ENCODE measurements around the gene ACBD7.
A peak's percentile ranks its signal among the peaks of the same experiment; 100 is the strongest.

The ACBD7 gene

GRCh38 chr10:15088428-15089261, at the start of gene ACBD7:
ACBD7 (minus strand) TSS chr10:15088776; CDS start chr10:15088728, 48 bp downstream.
- DNase-seq = peak; percentile 24

- no peak for DNase-seq
Measured at GRCh38 chr10:15137636-15138035, 49.1 kb upstream of the ACBD7 start.

DNA sequence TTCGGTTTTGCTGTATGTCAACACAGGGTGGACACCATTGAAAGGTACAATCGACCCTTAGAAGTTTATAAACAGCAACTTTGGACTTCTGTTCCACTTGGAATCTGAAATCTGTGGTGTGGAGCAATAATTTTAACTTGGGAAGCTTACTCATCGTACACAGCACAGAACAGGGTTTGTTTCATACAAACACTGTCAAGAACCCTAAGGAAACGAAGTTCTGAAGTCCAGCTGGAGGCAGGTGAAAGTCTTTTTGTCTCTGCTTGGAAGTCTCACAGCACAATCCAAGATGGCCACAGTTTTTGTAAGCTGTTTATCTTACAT, 48.4 kb upstream of the ACBD7 start:
- DNase-seq = no peak

DNA sequence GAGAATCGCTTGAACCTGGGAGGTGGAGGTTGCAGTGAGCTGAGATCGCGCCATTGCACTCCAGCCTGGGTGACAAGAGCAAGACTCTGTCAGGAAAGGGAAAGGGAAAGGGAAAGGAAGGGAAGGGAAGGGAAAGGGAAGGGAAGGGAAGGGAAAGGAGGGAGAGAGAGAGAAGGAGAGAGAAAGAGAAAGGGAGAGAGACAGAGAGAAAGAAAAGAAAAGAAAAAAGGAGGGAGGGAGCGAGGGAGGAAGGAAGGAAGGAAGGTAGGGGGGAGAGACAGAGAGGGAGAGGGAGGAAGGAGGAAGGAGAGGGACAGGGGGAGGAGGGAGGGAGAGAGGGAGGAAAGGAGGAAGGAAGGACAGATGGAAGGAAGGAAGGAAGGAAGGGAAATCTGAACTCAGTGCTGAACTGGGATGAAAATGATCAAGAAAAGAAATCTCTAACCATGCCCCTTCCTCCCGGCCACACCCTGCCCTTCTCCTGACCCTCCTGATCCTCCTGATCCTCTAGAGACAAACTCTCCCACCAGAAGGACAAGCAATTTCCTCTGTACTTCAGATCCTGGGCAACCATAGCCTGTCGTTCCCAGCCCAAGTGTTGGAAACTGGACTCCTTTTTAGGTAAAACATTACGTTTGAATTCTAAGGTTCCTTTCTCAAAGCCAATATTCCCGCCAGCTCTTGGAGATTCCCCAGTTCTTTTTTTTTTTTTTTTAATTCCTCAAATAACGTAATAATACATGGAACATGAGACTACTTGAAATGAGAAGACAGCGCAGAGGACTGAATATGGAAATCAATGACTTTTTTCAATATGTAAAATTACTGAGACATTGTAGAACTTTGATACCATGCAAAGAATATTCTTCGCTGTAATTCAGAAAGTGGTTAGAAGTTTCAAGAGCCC, 47.8 kb upstream of the ACBD7 start:
- no peak for DNase-seq

- no peak for DNase-seq
Measured at GRCh38 chr10:15131330-15131729, 42.8 kb upstream of the ACBD7 start.

DNA sequence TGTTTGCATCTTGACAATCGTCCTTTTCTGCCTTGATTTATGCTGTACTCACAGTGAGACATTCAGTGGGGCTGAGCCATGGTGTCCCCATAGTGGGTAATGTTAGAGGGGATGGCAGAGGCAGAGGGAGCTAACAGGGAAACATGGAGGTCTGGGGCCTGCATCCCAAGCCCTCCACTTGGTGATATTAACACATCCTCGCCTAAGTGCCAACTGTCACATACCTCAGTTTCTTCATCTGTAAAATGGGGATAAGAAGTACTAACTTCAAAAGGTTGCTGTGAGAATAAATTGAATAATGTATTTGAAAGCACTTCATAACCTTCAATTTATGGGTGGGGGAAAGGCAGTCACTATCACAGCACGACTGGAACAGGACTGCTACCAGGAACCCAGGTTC, 36.3 kb upstream of the ACBD7 start:
- DNase-seq = no peak

- no peak for DNase-seq
Measured at GRCh38 chr10:15124190-15124589, 35.6 kb upstream of the ACBD7 start.

- DNase-seq = no peak
Measured at GRCh38 chr10:15123749-15124184, 35.2 kb upstream of the ACBD7 start.

DNA sequence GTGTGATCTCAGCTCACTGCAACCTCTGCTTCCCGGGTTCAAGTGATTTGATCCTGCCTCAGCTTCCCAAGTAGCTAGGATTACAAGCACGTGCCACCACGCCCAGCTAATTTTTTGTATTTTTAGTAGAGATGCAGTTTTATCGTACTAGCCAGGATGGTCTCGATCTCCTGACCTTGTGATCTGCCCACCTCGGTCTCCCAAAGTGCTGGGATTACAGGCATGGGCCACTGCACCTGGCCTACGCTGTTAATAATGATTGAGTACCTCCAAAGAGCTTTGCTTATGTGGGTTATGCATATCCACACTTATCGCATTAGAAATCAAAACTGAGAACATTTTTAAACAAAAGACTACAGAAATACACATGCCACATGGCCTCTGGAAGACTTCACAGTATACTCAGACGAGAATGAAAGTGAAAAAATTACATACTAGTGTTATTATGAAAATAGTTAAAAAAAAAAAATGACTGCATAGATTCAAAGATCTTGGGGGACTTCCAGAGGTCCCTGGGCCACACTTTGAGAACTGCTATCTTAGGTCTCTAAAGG, 34.0 kb upstream of the ACBD7 start:
- no peak for DNase-seq

- no peak for DNase-seq
Measured at GRCh38 chr10:15121707-15122106, 33.1 kb upstream of the ACBD7 start.

DNA sequence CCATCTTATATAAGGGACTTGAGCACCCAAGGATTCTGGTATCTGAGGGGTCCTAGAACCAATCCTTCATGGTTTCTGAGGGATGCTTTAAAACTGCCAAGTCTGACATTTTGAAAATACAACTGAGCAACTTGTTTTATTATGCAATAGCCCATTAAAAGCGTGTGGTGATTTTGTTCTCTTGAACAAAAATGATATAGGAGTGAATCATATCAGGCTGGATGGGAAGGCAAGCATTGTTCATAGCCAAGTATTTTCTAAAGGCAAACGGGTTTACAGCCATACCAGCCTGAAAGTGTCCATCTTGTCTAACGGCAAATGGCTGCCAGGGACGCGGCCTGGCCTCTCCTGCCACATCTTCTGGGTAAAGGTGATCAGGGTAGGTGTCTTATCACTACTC, 31.9 kb upstream of the ACBD7 start:
- no peak for DNase-seq

DNA sequence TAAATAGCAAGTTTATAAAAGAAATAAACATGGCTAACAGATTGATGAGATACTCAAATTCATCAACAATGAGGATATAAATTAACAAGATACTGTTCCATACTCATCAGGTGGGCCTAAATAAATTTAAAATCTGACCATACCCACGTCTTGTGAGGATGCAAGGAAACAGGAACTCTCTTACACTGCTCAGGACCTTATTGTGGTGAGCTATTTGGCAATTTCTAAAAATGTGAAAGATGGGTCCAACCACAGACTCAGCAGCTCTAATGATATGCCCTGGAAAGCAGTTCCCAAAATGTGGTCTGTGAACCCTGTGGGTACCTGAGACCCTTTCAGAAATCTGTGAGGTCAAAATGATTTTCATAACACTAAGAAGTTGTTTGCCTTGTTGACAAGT, 30.0 kb upstream of the ACBD7 start:
- no peak for DNase-seq

GRCh38 chr10:15116225-15116624, 27.6 kb upstream of the ACBD7 start:
- no peak for DNase-seq

DNA sequence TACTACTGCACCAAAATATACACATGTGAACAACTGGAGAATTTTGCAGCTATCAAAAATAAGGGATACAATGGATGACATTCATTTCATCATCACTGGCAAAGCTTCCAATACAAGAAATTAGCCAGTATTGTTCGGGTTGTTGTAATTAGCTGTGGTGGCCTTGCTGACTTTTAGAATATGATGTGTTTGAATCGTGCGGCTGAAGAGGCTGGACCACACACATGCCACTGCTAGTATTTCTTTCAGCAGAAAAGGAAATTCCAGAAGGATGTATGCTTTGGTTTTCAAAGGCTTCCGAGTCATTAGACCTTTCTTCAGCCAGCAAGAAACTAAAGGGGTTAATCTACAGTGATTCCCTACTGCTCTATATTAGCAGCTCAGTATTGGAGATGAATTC, 25.2 kb upstream of the ACBD7 start:
- DNase-seq = no peak

DNA sequence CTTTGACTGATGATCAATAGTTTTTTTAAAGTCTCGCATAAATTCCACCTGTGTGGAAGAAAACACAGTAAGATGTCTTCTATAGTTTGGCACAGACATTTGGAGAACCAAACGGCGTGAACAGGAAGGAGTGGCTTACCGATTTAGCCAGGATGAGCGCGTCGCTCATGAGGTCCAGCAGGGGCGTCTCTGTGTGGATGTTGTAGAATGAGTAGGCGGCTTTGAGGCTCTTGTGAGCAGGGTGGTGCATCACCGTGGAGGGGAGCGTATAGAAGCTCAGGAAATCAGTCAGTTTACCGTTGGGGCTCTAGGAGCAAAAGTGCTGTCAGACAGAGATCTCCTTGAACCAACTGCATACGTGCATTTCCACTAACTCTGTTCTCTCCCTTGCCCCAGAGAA, 24.1 kb upstream of the ACBD7 start:
- DNase-seq = no peak

GRCh38 chr10:15106352-15107013, 17.9 kb upstream of the ACBD7 start:
- DNase-seq = no peak

GRCh38 chr10:15103513-15103912, 14.9 kb upstream of the ACBD7 start:
- DNase-seq = no peak

DNA sequence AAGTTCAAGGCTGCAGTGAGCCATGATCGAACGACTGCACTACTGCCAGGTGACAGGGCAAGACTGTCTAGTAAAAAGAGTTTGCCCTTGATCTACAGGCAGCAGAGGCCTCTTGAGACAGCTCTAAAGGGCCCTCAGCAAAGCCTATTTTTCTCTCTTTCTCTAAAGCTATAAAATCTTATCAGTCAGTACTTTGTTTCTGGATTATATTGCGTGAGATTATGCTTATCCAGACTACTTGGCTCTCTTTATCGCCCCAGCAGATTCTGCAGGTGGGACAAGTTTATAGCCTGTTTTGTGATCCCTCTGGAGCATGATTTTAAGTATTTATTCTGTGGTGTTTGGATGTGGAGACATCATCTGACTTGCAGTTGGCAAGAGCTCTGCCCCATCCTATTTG, 11.3 kb upstream of the ACBD7 start:
- DNase-seq = no peak

- no peak for DNase-seq
Measured at GRCh38 chr10:15097011-15097812, 8.6 kb upstream of the ACBD7 start, which contains the start of gene RPP38. RPP38 (plus strand) TSS chr10:15097355; CDS start chr10:15103315, 5,960 bp downstream.

GRCh38 chr10:15096661-15097010, 8.1 kb upstream of the ACBD7 start:
- DNase-seq = no peak

DNA sequence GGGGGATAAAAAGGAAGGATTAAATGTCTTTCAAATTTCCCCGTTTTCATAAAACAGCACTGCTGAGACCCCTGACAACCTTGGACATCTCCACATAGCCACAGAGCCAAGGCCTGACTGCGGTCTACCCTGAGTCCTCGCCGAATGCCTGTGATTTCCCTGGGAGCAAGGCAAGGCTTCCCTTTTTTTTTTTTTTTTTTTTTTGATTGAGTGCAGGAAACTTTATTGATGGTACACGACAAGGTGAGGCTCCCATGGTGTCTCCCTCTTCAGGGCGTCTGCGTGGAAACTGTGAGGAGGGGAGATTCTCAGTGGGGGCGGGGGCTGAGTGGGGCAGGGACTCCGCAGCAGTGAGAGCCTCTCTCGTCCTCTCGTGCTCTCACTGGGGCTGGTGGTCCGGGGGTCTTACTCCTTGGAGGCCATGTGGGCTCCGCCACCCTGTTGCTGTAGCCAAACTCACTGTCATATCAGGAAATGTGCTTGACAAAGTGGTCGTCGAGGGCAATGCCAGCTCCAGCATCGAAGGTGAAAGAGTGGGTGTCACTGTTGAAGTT, 4.4 kb upstream of the ACBD7 start:
- no peak for DNase-seq

- DNase-seq = no peak
Measured at GRCh38 chr10:15091418-15091817, 2.8 kb upstream of the ACBD7 start.

All from NCI-H524 treated with DMSO at 0.1 percent for 48 hours (cell line).